CD4-positive, alpha-beta T cell treated with Interferon gamma for 1 hour (primary cell): ENCODE results near the gene OR52I2.

Experiments used
- DNase-seq: peaks from one replicate; pipeline ENCODE4 v3.0.0-alpha.2; 2020

OR52I2 gene

GRCh38 chr11:4581443-4581842, at the start of gene OR52I2:
TSS of gene OR52I2 (plus strand) at chr11:4581743.
- DNase-seq: no peak

- no peak for DNase-seq
Observed at GRCh38 chr11:4539603-4540219, 41.8 kb upstream of the OR52I2 start.

GRCh38 chr11:4541071-4541470, 40.5 kb upstream of the OR52I2 start:
- no peak for DNase-seq

- DNase-seq: no peak
Observed at GRCh38 chr11:4543561-4543960, 38.0 kb upstream of the OR52I2 start.

GRCh38 chr11:4544891-4545290, 36.7 kb upstream of the OR52I2 start, which contains the start of gene OR52M1:
TSS of gene OR52M1 (plus strand) at chr11:4545191. CDS start at chr11:4545191, 0 bp downstream.
- DNase-seq: no peak

- no peak for DNase-seq
Observed at GRCh38 chr11:4546878-4547277, 34.7 kb upstream of the OR52I2 start.

GRCh38 chr11:4547416-4547815, 34.1 kb upstream of the OR52I2 start:
- no peak for DNase-seq

GRCh38 chr11:4551346-4551979, 30.1 kb upstream of the OR52I2 start:
- no peak for DNase-seq

- no peak for DNase-seq
Observed at GRCh38 chr11:4559527-4560440, 21.8 kb upstream of the OR52I2 start.

- no peak for DNase-seq
Observed at GRCh38 chr11:4560467-4560866, 21.1 kb upstream of the OR52I2 start.

GRCh38 chr11:4565371-4565770, 16.2 kb upstream of the OR52I2 start:
- no peak for DNase-seq

GRCh38 chr11:4569075-4569474, 12.5 kb upstream of the OR52I2 start:
- no peak for DNase-seq

- DNase-seq: no peak
Observed at GRCh38 chr11:4576880-4577279, 4.7 kb upstream of the OR52I2 start.

- DNase-seq: no peak
Observed at GRCh38 chr11:4577761-4578160, 3.8 kb upstream of the OR52I2 start.

- no peak for DNase-seq
Observed at GRCh38 chr11:4578624-4579023, 2.9 kb upstream of the OR52I2 start.

- no peak for DNase-seq
Observed at GRCh38 chr11:4580124-4580523, 1.4 kb upstream of the OR52I2 start.

- no peak for DNase-seq
Observed at GRCh38 chr11:4589017-4589416, 7.5 kb downstream of the OR52I2 start.

- no peak for DNase-seq
Observed at GRCh38 chr11:4593739-4594138, 12.2 kb downstream of the OR52I2 start, which contains the start of gene OR52I1. TSS of gene OR52I1 (plus strand) at chr11:4594039. CDS start at chr11:4594039, 0 bp downstream.

GRCh38 chr11:4605057-4605456, 23.5 kb downstream of the OR52I2 start:
- no peak for DNase-seq

- DNase-seq: no peak
Observed at GRCh38 chr11:4606231-4607015, 24.9 kb downstream of the OR52I2 start.

GRCh38 chr11:4607096-4607495, 25.6 kb downstream of the OR52I2 start:
- no peak for DNase-seq

GRCh38 chr11:4607781-4608666, 26.5 kb downstream of the OR52I2 start, which contains the start of gene TRIM68:
TSS of gene TRIM68 (minus strand) at chr11:4608231. CDS start at chr11:4605504, 2,727 bp downstream.
- peak; percentile 93 for DNase-seq
